HepG2 (cell line): ENCODE results near the gene RAD21L1.

ENCODE experiments used
- ETV6 ChIP-seq: sonication (generic); formaldehyde crosslinking; conservative IDR thresholded peaks from 2 replicates; pipeline ENCODE4 v1.4.0; 2020; ENCODE audit warnings: missing genetic modification reagents
- IRF2 ChIP-seq: IDR thresholded peaks from 2 replicates; pipeline ENCODE4 v1.6.1; 2018; ENCODE audit warnings: missing genetic modification reagents, missing compliant biosample characterization
- JUNB ChIP-seq: sonication (generic); formaldehyde crosslinking; IDR thresholded peaks from 2 replicates; pipeline ENCODE4 v1.8.0; 2022; ENCODE audit warnings: missing genetic modification reagents, mild to moderate bottlenecking, borderline replicate concordance
- MXD4 ChIP-seq: IDR thresholded peaks from 2 replicates; pipeline ENCODE4 v1.6.1; 2016; ENCODE audit warnings: mild to moderate bottlenecking, missing biosample characterization, missing genetic modification reagents
- PHF8 ChIP-seq: sonication (generic); formaldehyde crosslinking; IDR thresholded peaks from 2 replicates; pipeline ENCODE4 v1.5.0; 2020; ENCODE audit warnings: missing genetic modification reagents
- RCOR2 ChIP-seq: IDR thresholded peaks from 2 replicates; pipeline ENCODE4 v1.6.1; 2016; ENCODE audit warnings: missing biosample characterization, missing genetic modification reagents
- ZNF207 ChIP-seq: fragments of 450-650 bp; IDR thresholded peaks from 2 replicates; pipeline ENCODE4 v1.6.1; 2016; ENCODE audit warnings: antibody characterized with exemption, borderline replicate concordance

DNA sequence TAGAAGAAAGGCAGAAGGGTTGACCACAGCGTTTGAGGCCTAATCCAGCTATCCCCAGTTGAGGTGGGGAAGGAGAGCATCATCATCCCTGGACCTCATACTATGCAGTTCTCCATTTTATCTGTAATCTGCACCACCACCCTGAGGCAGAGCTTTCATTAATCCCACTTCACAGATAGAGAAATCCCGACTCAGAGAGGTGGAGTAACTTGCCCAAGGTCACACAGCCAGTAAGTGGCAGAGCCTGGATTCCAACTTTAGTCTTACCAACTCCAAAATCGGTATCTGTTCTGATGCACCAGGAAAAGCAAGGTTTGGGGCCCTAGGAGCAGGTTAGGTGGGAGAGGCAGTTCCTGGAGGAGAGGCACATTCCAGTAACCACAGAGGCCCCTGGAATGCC is 47.7 kb upstream of the RAD21L1 start:
- TF ChIP-seq IRF2 (CRISPR knock-in tag) (no peak), JUNB (no peak), ETV6 (CRISPR knock-in tag) (no peak), RCOR2 (CRISPR knock-in tag) (no peak), ZNF207 (no peak), MXD4 (no peak), PHF8 (CRISPR knock-in tag) (no peak)
